PC-3 (cell line): Measurements from ENCODE around the gene C22orf15. TPM values are rescaled to one million over a fixed set of nuclear protein-coding genes. Genes with fewer than 3 reads are reported as not detected.

Experiments
- ATAC-seq: fragments of 200-7000 bp; cut with Tn5 transposase; 2 replicates; pipeline ENCODE4 v1.9.1; 2020; ENCODE audit warnings: mild to moderate bottlenecking, moderate library complexity
- BruUV-seq: library from RNA; stranded (reverse); fragments of 400-500 nt; replicated peaks from 2 replicates; lab custom pipeline; 2021; lab: Mats Ljungman, UMichigan
- CTCF ChIA-PET: fragments of 300-600 bp; sonication (Branson Sonifier 250); formaldehyde crosslinking; loops from one replicate; lab custom pipeline; 2022; ENCODE audit warnings: antibody characterized with exemption; lab: Charles Lee
- POLR2A ChIA-PET: fragments of 300-600 bp; sonication (Branson Sonifier 250); formaldehyde crosslinking; loops from one replicate; lab custom pipeline; 2022; ENCODE audit warnings: antibody characterized with exemption; ENCODE audit not compliant: unreplicated experiment; lab: Charles Lee
- DNase-seq: peaks from one replicate; pipeline ENCODE4 v3.0.0-alpha.2; 2015
- H2AFZ ChIP-seq: fragments of 300-600 bp; sonication (generic); 2 replicates; pipeline ENCODE4 v1.6.0; 2016; ENCODE audit warnings: antibody characterized with exemption, low read length
- H3F3A ChIP-seq: fragments of 300-600 bp; sonication (generic); one replicate; pipeline ENCODE4 v1.6.0; 2017; ENCODE audit warnings: antibody characterized with exemption, low read length, control low read depth, mild to moderate bottlenecking; ENCODE audit not compliant: unreplicated experiment
- H3K27ac ChIP-seq: fragments of 300-600 bp; sonication (generic); 2 replicates; pipeline ENCODE4 v1.5.1; 2016; ENCODE audit warnings: mild to moderate bottlenecking, low read length
- H3K27me3 ChIP-seq: fragments of 300-600 bp; sonication (generic); 2 replicates; pipeline ENCODE4 v1.6.1; 2016; ENCODE audit warnings: low read length, mixed read lengths
- H3K36me3 ChIP-seq: fragments of 300-600 bp; sonication (generic); 2 replicates; pipeline ENCODE4 v1.6.1; 2016; ENCODE audit warnings: low read depth, mixed run types, low read length, mixed read lengths
- H3K4me1 ChIP-seq: fragments of 300-600 bp; sonication (generic); 2 replicates; pipeline ENCODE4 v1.5.1; 2016; ENCODE audit warnings: low read length; ENCODE audit not compliant: insufficient read depth
- H3K4me2 ChIP-seq: fragments of 300-600 bp; sonication (generic); 2 replicates; pipeline ENCODE4 v1.6.0; 2016; ENCODE audit warnings: low read length
- H3K4me3 ChIP-seq: fragments of 300-600 bp; sonication (generic); 2 replicates; pipeline ENCODE4 v1.5.1; 2016; ENCODE audit warnings: mild to moderate bottlenecking, low read length, mixed read lengths
- H3K79me2 ChIP-seq: fragments of 300-600 bp; sonication (generic); 2 replicates; pipeline ENCODE4 v1.6.1; 2017; ENCODE audit warnings: low read length, mixed read lengths
- H3K9ac ChIP-seq: fragments of 300-600 bp; sonication (generic); 2 replicates; pipeline ENCODE4 v1.6.0; 2016; ENCODE audit warnings: mild to moderate bottlenecking, low read length
- H3K9me2 ChIP-seq: fragments of 300-600 bp; sonication (generic); replicated peaks from 2 replicates; pipeline ENCODE4 v1.6.1; 2016; ENCODE audit warnings: mixed run types, low read length, mixed read lengths
- H3K9me3 ChIP-seq: fragments of 300-600 bp; sonication (generic); 2 replicates; pipeline ENCODE4 v1.6.1; 2016; ENCODE audit warnings: low read length, mixed read lengths
- H4K20me1 ChIP-seq: fragments of 300-600 bp; sonication (generic); 2 replicates; pipeline ENCODE4 v1.6.1; 2016; ENCODE audit warnings: low read length, mixed read lengths
- EZH2 ChIP-seq: fragments of 300-600 bp; sonication (generic); IDR thresholded peaks from one replicate; pipeline ENCODE4 v1.6.1; 2017; ENCODE audit warnings: antibody characterized with exemption, mild to moderate bottlenecking, low read length; ENCODE audit not compliant: unreplicated experiment
- EZH2phosphoT487 ChIP-seq: fragments of 300-600 bp; sonication (generic); IDR thresholded peaks from 2 replicates; pipeline ENCODE4 v1.6.1; 2018; ENCODE audit warnings: mild to moderate bottlenecking, antibody characterized with exemption, low read length, borderline replicate concordance
- intact Hi-C: fragments of 100-400 bp; cut with micrococcal nuclease; formaldehyde crosslinking; loops from 2 replicates; pipeline ENCODE4 v1.9.0; 2023
- total RNA-seq: library from RNA; depleted of rRNA; stranded (reverse); fragments of >200 nt; gene quantifications from 2 replicates; pipeline ENCODE4 v1.2.3, GENCODE V29; 2014
- TF ChIP-seq, protein P1 (sequence below): fragments of 300-600 bp; sonication (generic); conservative IDR thresholded peaks from 2 replicates; pipeline ENCODE4 v1.5.1; 2017; ENCODE audit warnings: antibody characterized with exemption, low read depth, mild to moderate bottlenecking, low read length

The C22orf15 gene
- total RNA-seq, 1 experiment from 2014 or later, result not detected

DNA sequence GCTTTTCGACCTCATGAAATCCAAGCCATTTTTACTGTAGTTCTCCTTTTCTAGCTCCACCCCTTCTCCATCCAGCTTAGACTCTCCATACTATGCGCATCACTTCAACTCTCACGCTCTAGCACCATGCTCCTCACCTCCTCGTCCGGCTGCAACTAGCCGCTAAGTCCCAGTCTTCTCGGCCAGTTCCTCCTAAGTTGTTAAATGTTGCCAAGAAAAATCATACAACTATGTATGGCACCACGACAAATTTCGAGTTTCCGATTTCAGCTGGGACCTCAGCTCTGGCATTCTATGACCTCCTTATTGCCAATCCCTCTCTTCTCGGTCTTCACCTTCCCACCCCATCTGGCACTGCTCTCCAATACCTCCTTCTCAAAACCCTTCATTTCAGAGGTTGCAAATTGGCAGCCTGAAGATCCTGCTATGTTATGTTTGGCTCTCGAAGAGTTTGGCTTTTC lies 12.9 kb upstream of the C22orf15 start:
- Histone ChIP-seq H3K27me3 (no peaks in the 10 kb centered on the region), H3K79me2 (0 out of 2 replicates have a peak, but pooled peaks cover 4% of the 10 kb centered on the region), H3K9me2 (no peaks in the 10 kb centered on the region), H4K20me1 (no peaks in the 10 kb centered on the region), H3K27ac (no peak overlapping the region), H2AFZ (no peak overlapping the region), H3K4me2 (peak overlapping the region; percentile 97), H3K4me1 (peaks cover 8% of the 10 kb centered on the region), H3K9me3 (no peaks in the 10 kb centered on the region), H3K36me3 (peaks cover under 1% of the 10 kb centered on the region; the same call in 1 of the 2 replicates), H3K4me3 (peak overlapping the region; percentile 86; the same call in 1 of the 2 replicates), H3K9ac (no peak overlapping the region; the same call in 1 of the 2 replicates), H3F3A (no peaks in the 10 kb centered on the region)
- ATAC-seq, result no peak
- ChIA-PET POLR2A (no interaction called here), CTCF (no interaction called here)
- intact Hi-C loops, result no loop called here
- no TSS peak for BruUV-seq
- TF ChIP-seq, protein P1, sequence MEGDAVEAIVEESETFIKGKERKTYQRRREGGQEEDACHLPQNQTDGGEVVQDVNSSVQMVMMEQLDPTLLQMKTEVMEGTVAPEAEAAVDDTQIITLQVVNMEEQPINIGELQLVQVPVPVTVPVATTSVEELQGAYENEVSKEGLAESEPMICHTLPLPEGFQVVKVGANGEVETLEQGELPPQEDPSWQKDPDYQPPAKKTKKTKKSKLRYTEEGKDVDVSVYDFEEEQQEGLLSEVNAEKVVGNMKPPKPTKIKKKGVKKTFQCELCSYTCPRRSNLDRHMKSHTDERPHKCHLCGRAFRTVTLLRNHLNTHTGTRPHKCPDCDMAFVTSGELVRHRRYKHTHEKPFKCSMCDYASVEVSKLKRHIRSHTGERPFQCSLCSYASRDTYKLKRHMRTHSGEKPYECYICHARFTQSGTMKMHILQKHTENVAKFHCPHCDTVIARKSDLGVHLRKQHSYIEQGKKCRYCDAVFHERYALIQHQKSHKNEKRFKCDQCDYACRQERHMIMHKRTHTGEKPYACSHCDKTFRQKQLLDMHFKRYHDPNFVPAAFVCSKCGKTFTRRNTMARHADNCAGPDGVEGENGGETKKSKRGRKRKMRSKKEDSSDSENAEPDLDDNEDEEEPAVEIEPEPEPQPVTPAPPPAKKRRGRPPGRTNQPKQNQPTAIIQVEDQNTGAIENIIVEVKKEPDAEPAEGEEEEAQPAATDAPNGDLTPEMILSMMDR, result no peak
- TF ChIP-seq EZH2 (no peak), EZH2phosphoT487 (no peak)
- DNase-seq, result no peak

DNA sequence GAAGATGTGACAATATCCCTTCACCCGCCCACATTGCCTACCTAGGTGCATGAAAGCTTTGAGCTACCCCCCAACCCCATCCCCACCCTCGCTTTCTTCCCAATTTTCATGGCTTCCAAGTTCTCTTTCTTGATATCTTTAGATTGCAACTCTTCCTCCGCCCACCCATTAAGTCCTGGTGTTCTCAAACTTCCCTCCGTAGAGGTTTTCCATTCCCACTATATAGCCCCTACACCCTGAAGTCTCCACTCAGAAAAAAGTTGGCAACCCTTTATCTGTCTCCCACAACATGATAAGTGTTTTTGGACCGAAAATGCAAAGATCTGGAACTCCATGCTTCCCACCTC lies 12.4 kb upstream of the C22orf15 start:
- TF ChIP-seq EZH2phosphoT487, result no peak
- no peak for TF ChIP-seq EZH2
- TF ChIP-seq, protein P1, result no peak
- intact Hi-C loops, result no loop called here
- no peaks in the 10 kb centered on the region for H4K20me1 ChIP-seq
- no peaks in the 10 kb centered on the region for H3K27me3 ChIP-seq
- H3K9me3 ChIP-seq, result no peaks in the 10 kb centered on the region
- CTCF ChIA-PET, result no interaction called here
- peaks cover 8% of the 10 kb centered on the region for H3K4me1 ChIP-seq
- no peaks in the 10 kb centered on the region for H3K9me2 ChIP-seq
- H3K9ac ChIP-seq, result peak overlapping the region; percentile 69
- TSS peak; percentile 76 for BruUV-seq
- H2AFZ ChIP-seq, result peak overlapping the region; percentile 95
- no peak overlapping the region for H3K27ac ChIP-seq
- peak overlapping the region; percentile 97 for H3K4me2 ChIP-seq
- POLR2A ChIA-PET, result interaction anchor here (0.6 kb wide), 2 partner anchors 13 to 29 kb away, joined by 3 to 4 read pairs; no protein-coding TSS in a partner anchor
- no peaks in the 10 kb centered on the region for H3K36me3 ChIP-seq
- peak overlapping the region; percentile 86 for H3K4me3 ChIP-seq
- H3F3A ChIP-seq, result no peaks in the 10 kb centered on the region
- ATAC-seq (no peak), DNase-seq (no peak)
- H3K79me2 ChIP-seq, result 0 out of 2 replicates have a peak, but pooled peaks cover 4% of the 10 kb centered on the region

DNA sequence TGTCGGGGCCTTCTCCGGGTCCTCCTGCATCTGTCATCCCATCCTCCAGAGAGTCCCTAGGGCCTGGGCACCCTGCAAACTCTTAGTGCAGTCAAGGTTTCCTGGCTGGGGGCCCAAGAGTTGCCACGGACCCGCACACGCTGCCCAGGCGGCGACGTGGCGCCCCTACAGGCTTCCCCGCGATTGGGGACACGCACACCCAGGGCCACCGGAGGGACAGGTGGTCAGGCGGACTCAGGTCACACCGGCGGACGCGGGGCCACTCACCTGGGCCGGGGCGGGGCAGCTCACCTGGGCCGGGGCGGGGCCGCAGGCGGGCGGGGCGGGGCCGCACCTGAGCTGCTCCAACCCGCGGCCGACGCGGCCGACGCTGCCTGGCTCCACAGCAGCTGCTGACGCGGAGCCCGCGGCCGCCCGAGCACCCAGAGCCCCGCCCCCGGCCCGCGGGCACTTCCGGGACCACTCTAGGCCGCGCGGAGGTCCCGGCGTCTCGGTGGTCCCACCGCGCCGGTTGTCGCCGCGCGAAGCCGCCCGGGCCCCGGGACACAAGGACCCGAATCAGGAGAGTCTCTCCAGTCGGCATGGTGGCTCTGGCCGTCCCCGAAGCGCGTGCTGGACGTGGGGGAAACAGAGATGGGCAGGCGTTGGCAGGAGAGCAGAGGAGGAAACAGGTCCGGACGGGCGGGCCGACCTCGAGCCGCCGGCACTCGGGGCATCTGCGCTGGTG lies 11.9 kb upstream of the C22orf15 start, which contains the start of gene ZNF70:
Gene ZNF70, minus strand, starts transcription at position 399 of the 727 bp plus-strand sequence. CDS start 5,972 bp downstream, outside the sequence.
- no peaks in the 10 kb centered on the region for H3F3A ChIP-seq
- ATAC-seq, result peak; percentile 96
- intact Hi-C loops, result no loop called here
- H3K36me3 ChIP-seq, result no peaks in the 10 kb centered on the region
- peak within 1 kb of the TSS; percentile 33; the same call in 1 of the 2 replicates for H3K27ac ChIP-seq
- H2AFZ ChIP-seq, result peak within 1 kb of the TSS; percentile 95
- no peaks in the 10 kb centered on the region for H4K20me1 ChIP-seq
- 0 out of 2 replicates have a peak, but pooled peaks cover 4% of the 10 kb centered on the region for H3K79me2 ChIP-seq
- H3K27me3 ChIP-seq, result no peaks in the 10 kb centered on the region
- no peaks in the 10 kb centered on the region for H3K9me3 ChIP-seq
- H3K4me3 ChIP-seq, result peak within 1 kb of the TSS; percentile 86
- ChIA-PET POLR2A (interaction anchor here (0.6 kb wide), 2 partner anchors 12 to 29 kb away, joined by 3 to 4 read pairs; no protein-coding TSS in a partner anchor), CTCF (interaction anchor here (0.6 kb wide), 2 partner anchors 37 to 99 kb away, joined by 3 read pairs; no protein-coding TSS in a partner anchor)
- no peak for TF ChIP-seq EZH2
- peak within 1 kb of the TSS; percentile 97 for H3K4me2 ChIP-seq
- no TSS peak for BruUV-seq
- H3K9me2 ChIP-seq, result no peaks in the 10 kb centered on the region
- DNase-seq, result peak; percentile 85
- H3K4me1 ChIP-seq, result peaks cover 8% of the 10 kb centered on the region
- H3K9ac ChIP-seq, result peak within 1 kb of the TSS; percentile 88
